ENCODE data around the gene NUP153. TPM values are rescaled to one million over a fixed set of nuclear protein-coding genes. Genes with fewer than 3 reads are reported as not detected.

NUP153 gene
- total RNA-seq, 2 experiments from 2014 or later = 72.5 to 88.0 TPM

DNA sequence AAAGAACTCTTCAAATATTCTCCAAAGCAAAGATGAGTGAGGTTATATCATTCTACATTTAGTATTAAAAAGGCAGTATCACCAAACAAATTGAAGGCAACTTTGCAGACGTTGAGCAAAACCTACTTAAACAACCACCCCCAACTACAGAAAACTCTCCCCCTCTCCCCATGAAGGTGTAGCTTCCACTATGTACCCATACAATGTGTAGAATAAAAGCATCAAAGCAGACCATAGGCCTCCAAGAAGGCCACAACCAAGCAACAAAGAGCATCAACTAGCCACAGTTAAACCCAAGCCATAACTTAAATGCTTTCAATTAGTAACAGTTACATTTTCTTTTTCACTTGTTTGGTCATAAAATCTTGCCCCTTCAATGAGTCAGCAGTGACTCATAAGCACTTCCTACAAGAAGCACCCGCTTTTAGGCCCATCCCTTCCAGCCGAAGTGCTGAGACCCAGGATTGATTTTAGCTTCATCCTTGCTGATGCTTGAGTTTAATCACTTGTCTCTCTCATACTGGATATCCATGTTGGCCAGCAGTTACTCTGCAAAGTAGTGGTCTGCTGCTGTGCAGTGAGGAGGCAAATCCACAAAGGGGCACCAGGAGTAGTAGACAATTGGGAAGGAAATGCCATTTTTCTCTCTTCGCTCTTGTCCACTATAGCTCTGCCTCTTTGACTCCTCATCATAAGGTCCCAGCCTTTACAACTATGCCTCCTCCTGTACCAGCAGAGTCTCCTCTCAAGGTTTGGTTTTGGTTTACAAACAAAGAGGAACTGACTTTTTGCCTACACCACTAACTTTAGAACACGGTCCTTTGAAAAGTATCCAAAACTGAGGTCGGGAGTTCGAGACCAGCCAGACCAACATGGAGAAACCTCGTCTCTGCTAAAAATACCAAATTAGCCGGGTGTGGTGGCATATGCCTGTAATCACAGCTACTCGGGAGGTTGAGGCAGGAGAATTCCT is 8.4 kb upstream of the NUP153 start:
- no peak overlapping the region for H3K4me2 ChIP-seq (ENCODE audit: low read length)
- intact Hi-C loops (cut with micrococcal nuclease; ENCODE audit: unreplicated experiment) = no loop called here
- no peak for TF ChIP-seq EZH2phosphoT487 (IDR thresholded peaks at IDR 0.05; ENCODE audit: borderline replicate concordance, low read depth, low read length)
- TF ChIP-seq, protein P1, sequence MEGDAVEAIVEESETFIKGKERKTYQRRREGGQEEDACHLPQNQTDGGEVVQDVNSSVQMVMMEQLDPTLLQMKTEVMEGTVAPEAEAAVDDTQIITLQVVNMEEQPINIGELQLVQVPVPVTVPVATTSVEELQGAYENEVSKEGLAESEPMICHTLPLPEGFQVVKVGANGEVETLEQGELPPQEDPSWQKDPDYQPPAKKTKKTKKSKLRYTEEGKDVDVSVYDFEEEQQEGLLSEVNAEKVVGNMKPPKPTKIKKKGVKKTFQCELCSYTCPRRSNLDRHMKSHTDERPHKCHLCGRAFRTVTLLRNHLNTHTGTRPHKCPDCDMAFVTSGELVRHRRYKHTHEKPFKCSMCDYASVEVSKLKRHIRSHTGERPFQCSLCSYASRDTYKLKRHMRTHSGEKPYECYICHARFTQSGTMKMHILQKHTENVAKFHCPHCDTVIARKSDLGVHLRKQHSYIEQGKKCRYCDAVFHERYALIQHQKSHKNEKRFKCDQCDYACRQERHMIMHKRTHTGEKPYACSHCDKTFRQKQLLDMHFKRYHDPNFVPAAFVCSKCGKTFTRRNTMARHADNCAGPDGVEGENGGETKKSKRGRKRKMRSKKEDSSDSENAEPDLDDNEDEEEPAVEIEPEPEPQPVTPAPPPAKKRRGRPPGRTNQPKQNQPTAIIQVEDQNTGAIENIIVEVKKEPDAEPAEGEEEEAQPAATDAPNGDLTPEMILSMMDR (conservative IDR thresholded peaks at IDR 0.05; ENCODE audit: low read length) = no peak

DNA sequence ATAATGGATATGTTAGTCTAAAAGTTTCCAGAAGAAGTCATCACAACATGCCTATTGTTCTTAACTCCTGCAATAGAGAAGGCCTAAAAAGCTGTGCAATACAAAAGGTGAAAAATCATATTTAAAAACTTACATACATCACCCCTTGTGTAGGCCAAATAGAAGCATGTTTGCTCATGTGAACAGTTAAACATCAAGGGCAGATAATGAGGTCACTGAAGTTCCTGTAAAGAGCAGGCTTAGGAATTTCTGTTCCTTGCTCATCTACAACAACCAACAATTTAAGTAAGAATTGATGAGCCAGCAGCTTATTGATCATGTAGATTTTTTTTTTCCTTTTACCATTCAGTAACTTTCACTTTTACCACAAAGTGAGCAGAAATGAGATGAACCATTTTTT is 7.5 kb upstream of the NUP153 start:
- no peaks in the 10 kb centered on the region for H3K79me2 ChIP-seq (ENCODE audit: insufficient read depth, low read depth, low read length)
- H3K4me1 ChIP-seq (ENCODE audit: insufficient read depth, low read length, poor library complexity, severe bottlenecking) = no peaks in the 10 kb centered on the region
- CTCF ChIA-PET (ENCODE audit: unreplicated experiment) = no interaction called here
- no TSS peak for BruUV-seq (replicated peaks)
- no peaks in the 10 kb centered on the region for H3K9me3 ChIP-seq (ENCODE audit: low read length)
- no peak overlapping the region for H3K4me2 ChIP-seq (ENCODE audit: low read length)
- TF ChIP-seq, protein P1 (conservative IDR thresholded peaks at IDR 0.05; ENCODE audit: low read length) = no peak
- TF ChIP-seq EZH2phosphoT487 (IDR thresholded peaks at IDR 0.05; ENCODE audit: borderline replicate concordance, low read depth, low read length) = no peak
- no peak overlapping the region for H3K27ac ChIP-seq (ENCODE audit: low read depth, low read length, poor library complexity, severe bottlenecking)
- H2AFZ ChIP-seq (ENCODE audit: low read length) = no peak overlapping the region
- POLR2A ChIA-PET = interaction anchor here (0.8 to 1.2 kb wide), 3 partner anchors 10 to 203 kb away, joined by 3 to 4 read pairs (median 3); no protein-coding TSS in a partner anchor
- H3K4me3 ChIP-seq (ENCODE audit: low read depth, low read length, poor library complexity, severe bottlenecking) = no peak overlapping the region
- intact Hi-C loops (cut with micrococcal nuclease; ENCODE audit: unreplicated experiment) = no loop called here
- no peak for DNase-seq (ENCODE audit: low spot score)
- no peaks in the 10 kb centered on the region for H3K36me3 ChIP-seq (ENCODE audit: insufficient read depth, low read length)
- no peaks in the 10 kb centered on the region for H4K20me1 ChIP-seq (ENCODE audit: insufficient read depth, low read length)
- H3K9me2 ChIP-seq (ENCODE audit: insufficient read depth, low read length) = no peaks in the 10 kb centered on the region

More for the DNA sequence above, 8.4 kb upstream of the NUP153 start:
- H3K9me2 ChIP-seq (ENCODE audit: insufficient read depth, low read length) = no peaks in the 10 kb centered on the region
- H3K27ac ChIP-seq (ENCODE audit: low read depth, low read length, poor library complexity, severe bottlenecking) = no peak overlapping the region
- no peaks in the 10 kb centered on the region for H3K9me3 ChIP-seq (ENCODE audit: low read length)
- no TSS peak for BruUV-seq (replicated peaks)
- DNase-seq (ENCODE audit: low spot score) = no peak
- ChIA-PET CTCF (ENCODE audit: unreplicated experiment) (no interaction called here), POLR2A (interaction anchor here (0.6 to 1.2 kb wide), 9 partner anchors 8 to 1169 kb away, joined by 3 to 7 read pairs (median 3); partner anchors contain the start of gene NUP153)
- H3K4me1 ChIP-seq (ENCODE audit: insufficient read depth, low read length, poor library complexity, severe bottlenecking) = no peaks in the 10 kb centered on the region
- no peak overlapping the region for H2AFZ ChIP-seq (ENCODE audit: low read length)
- H3K36me3 ChIP-seq (ENCODE audit: insufficient read depth, low read length) = no peaks in the 10 kb centered on the region
- no peaks in the 10 kb centered on the region for H3K79me2 ChIP-seq (ENCODE audit: insufficient read depth, low read depth, low read length)
- no peak overlapping the region for H3K4me3 ChIP-seq (ENCODE audit: low read depth, low read length, poor library complexity, severe bottlenecking)
- no peaks in the 10 kb centered on the region for H4K20me1 ChIP-seq (ENCODE audit: insufficient read depth, low read length)

DNA sequence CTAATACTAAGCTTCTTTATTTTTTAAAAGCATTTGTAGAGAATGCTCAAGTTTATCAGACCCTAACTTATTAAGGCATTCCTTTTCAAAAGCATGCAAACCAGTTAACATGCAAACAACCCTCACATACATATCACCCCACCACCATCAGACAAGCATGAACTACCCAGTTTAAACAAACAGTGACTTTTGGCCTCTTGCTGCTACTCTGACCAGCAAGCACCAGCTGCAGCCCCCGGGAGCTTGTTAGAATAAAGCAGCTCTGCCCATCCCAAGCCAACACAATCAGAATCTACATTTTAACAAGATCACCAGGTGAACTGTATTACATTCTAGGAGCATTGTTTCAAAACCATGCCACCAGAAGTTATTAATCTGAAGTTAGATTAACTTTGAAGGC is 5.9 kb upstream of the NUP153 start:
- Histone ChIP-seq H3K27ac (ENCODE audit: low read depth, low read length, poor library complexity, severe bottlenecking) (no peak overlapping the region), H4K20me1 (ENCODE audit: insufficient read depth, low read length) (no peaks in the 10 kb centered on the region), H3K4me1 (ENCODE audit: insufficient read depth, low read length, poor library complexity, severe bottlenecking) (peaks cover 2% of the 10 kb centered on the region), H3K9me2 (ENCODE audit: insufficient read depth, low read length) (no peaks in the 10 kb centered on the region), H3K4me2 (ENCODE audit: low read length) (no peak overlapping the region), H3K4me3 (ENCODE audit: low read depth, low read length, poor library complexity, severe bottlenecking) (no peak overlapping the region), H3K9me3 (ENCODE audit: low read length) (no peaks in the 10 kb centered on the region), H3K79me2 (ENCODE audit: insufficient read depth, low read depth, low read length) (no peaks in the 10 kb centered on the region; the same call in 1 of the 2 replicates), H3K36me3 (ENCODE audit: insufficient read depth, low read length) (peaks cover 6% of the 10 kb centered on the region; the same call in 1 of the 2 replicates), H2AFZ (ENCODE audit: low read length) (no peak overlapping the region)
- no peak for TF ChIP-seq EZH2phosphoT487 (IDR thresholded peaks at IDR 0.05; ENCODE audit: borderline replicate concordance, low read depth, low read length)
- TF ChIP-seq, protein P1 (conservative IDR thresholded peaks at IDR 0.05; ENCODE audit: low read length) = no peak
- CTCF ChIA-PET (ENCODE audit: unreplicated experiment) = no interaction called here
- no TSS peak for BruUV-seq (replicated peaks)
- intact Hi-C loops (cut with micrococcal nuclease; ENCODE audit: unreplicated experiment) = no loop called here
- POLR2A ChIA-PET = interaction anchor here (0.6 kb wide), 1 partner anchor 489 kb away, joined by 3 read pairs; no protein-coding TSS in a partner anchor
- no peak for DNase-seq (ENCODE audit: low spot score)

Measured in OCI-LY7 (cell line).